HG02571 (cell line): ENCODE measurements around the gene PHF12.
"Not testable (repeated sequence)": the region's sequence is repeated elsewhere in the genome, so short reads cannot be mapped to it uniquely, and the experiment has no call there.

Source experiments
- ATAC-seq: cut with Tn5 transposase; IDR thresholded peaks from one replicate; pipeline ENCODE4 v1.9.1; 2021; ENCODE audit warnings: mild to moderate bottlenecking, moderate library complexity; ENCODE audit not compliant: unreplicated experiment

The PHF12 gene

DNA sequence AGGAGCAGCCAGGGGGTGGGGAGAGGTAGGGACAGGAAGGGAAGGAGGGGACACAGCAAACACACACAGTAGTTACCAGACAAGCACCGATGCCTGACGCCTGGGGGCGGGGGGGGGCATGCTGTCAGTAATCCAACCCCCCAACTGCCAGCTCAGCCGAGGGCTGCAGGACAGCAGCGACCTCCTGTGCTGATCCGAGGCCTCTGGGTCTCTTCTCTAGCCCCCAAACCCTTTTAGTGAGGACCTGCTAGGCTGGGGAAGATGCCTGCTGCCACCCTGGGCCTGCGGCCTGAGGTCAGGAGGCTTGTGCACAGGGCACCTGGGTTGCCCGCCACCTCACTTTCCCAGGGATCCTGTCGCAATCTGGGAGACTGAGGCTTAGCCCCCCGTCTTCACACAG lies 65.4 kb downstream of the PHF12 start:
- ATAC-seq: no peak

GRCh38 chr17:28885363-28885762 lies 66.0 kb downstream of the PHF12 start:
- no peak for ATAC-seq

GRCh38 chr17:28883967-28884702 lies 67.2 kb downstream of the PHF12 start:
- no peak for ATAC-seq

DNA sequence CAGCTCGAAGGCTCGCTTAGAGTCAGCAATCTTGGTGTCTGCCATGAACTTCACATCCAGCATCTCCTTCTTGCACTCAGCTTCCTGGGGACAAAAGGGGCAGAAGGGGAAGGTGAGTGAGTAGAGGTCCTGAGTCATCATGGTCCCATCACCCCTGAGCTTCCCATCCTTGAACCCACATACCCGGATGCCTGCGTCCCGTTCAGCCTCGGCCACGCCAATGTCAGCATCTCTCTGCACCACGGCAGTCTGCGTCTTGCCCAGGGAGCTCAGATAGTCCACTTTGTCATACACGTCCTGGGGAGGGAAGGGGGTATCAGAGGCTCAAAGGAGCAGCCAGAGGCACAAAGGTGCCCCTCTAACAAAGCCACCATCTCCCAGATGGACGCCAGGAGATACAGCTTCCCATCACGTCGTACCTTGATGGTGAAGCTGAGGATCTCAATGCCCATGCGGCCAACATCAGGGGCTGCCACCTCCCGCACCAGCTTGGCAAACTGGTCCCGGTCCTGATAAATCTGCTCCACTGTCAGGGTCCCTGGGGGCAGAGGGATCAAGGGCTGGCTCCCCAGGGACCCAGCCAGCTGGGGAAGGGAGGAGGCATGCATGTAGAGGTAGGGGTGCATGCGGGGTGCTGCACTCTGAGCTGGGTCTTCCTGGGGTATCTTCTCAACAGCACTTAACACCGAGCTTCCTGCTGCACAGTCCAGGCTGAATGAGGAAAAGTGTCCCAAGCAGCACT lies 69.0 kb downstream of the PHF12 start:
- ATAC-seq: no peak

DNA sequence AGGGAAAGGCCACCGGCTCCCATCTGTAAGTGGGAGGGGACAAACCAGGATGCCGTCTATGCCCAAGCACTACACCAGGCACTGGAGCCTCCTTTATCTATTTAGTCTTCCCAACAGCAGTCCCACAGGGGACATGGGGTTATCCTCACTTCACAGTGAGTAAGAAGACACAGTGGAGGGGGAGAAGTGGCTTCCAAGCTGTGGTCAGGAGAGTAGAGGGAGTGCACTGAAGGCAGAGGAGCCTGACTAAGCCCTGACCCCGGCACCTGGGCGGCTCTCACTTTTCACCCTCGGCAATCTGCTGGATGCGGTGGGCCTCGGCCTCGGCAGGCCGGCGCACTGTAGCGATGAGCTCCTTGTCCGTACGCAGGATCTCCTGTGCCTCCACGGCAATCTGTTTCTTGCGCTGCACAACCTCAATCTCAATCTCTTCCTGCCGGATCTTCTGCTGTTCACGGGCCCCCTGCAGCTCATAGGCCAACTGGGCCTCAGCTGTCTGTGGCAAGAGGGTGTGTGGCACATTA lies 69.7 kb downstream of the PHF12 start:
- ATAC-seq: no peak

- ATAC-seq: no peak
Observed at GRCh38 chr17:28880572-28880945, 70.8 kb downstream of the PHF12 start.

- no peak for ATAC-seq
Observed at GRCh38 chr17:28879886-28880571, 71.3 kb downstream of the PHF12 start.

DNA sequence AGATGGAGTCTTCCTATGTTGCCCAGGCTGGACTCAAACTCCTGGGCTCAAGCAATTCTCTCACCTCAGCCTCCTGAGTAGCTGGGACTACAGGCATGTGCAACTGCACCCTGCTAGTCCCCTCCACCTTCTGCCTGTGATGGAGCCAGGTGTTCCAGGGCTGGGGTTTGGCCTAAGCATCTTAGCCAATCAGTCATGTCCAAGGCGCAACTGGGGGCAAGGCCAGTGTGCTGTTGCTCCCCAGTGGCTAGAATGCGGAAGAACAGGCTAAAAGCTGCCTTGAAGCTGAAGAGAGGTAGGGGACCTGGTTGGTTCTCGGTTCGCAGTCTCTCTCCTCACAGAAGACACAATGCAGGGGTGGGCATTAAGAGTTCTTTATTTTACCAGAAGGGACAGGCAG lies 72.3 kb downstream of the PHF12 start:
- ATAC-seq: no peak

DNA sequence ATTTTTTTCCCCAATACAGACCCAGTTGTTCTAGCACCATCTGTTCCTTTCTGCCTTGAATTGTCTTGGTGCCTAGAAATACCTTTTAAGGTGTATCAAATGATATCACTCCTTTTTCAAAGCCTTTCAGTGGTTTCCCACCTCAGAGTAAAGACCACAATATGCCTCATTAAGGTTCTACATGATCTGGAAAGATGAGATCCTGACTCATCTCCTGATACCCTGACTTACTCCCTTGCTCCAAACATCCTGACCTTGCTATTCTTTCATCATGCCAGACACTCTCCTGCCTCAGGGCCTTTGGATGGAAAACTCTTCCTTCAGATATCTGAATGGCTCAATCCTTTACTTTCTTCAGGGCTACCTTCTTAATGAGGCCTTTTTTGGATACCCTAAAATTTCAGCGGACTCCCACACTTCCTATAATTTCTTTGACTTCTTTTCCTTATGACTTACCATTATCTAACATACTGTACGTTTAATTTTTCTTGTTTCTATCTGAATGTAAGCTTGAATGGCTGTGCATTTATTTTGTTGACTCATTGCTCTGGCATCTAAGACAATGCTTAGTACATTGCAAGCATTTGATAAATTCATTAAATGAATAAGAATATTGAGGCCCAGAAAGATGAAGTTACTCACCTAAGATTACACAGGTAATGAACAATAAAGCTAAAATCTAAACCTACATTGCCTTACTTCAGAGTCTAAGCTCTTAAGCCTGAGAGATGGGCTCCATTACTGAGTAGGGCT lies 73.0 kb downstream of the PHF12 start:
- no peak for ATAC-seq

DNA sequence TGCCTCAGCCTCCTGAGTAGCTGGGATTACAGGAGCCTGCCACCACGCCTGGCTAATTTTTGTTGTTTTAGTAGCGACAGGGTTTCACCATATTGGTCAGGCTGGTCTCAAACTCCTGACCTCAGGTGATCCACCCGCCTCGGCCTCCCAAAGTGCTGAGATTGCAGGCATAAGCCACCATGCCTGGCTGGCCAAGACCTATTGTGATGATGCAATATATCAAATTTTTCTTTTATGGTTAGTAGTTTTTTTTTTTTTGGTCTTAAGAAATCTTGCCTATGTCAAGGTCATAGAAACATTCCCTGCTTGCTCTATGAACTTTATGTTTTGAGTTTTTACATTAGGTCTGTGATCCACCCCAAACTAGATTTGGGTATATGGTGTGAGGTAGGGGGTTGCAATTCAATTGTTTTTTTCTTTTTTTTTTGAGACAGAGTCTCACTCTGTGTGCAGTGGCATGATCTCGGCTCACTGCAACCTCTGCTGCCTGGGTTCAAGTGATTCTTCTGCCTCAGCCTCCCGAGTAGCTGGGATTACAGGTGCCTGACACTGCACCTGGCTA lies 74.1 kb downstream of the PHF12 start:
- ATAC-seq: not testable (repeated sequence)

- no peak for ATAC-seq
Observed at GRCh38 chr17:28875848-28876550, 75.3 kb downstream of the PHF12 start.

GRCh38 chr17:28874750-28875149 lies 76.6 kb downstream of the PHF12 start:
- no peak for ATAC-seq

DNA sequence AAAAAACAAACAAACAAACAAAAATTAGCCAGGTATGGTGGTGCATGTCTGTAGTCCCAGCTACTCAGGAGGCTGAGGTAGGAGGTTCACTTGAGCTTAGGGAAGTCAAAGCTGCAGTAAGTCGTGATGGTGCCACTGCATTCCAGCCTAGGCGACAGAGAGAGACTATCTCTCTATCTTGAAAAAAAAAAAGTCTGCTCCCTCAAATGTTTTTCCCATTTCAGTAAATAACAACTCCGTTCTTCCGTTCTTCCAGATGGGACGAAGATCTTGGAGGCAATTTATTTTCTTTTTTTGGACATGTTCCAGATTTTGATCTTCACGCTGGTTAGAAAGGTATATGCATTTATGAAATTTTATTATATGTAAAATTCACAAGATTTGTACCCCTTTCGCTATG lies 77.5 kb downstream of the PHF12 start:
- ATAC-seq: no peak

DNA sequence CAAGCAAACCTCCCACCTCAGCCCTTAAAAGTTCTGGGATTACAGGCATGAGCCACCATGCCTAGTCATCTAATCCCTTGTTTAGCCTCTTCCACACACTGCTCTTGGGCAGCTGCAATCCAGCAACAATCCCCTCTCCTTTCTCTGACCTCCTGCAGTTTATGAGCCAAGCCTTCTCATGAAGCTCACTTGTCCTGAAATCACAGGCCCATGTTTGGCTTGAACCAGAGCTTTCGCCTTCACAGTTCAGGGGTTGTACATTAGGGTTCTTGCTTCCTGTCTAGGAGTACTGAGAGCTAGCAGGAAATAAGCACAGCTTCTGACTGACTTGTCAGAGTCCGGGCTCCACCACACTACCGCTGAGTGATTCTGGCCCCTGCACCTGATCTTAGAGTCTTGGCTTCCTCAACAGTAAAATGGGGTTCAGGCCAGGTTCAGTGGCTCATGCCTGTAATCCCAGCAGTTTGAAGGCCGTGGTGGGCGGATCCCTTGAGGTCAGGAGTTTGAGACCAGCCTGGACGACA lies 80.2 kb downstream of the PHF12 start:
- no peak for ATAC-seq

GRCh38 chr17:28867276-28867675 lies 84.0 kb downstream of the PHF12 start:
- no peak for ATAC-seq

DNA sequence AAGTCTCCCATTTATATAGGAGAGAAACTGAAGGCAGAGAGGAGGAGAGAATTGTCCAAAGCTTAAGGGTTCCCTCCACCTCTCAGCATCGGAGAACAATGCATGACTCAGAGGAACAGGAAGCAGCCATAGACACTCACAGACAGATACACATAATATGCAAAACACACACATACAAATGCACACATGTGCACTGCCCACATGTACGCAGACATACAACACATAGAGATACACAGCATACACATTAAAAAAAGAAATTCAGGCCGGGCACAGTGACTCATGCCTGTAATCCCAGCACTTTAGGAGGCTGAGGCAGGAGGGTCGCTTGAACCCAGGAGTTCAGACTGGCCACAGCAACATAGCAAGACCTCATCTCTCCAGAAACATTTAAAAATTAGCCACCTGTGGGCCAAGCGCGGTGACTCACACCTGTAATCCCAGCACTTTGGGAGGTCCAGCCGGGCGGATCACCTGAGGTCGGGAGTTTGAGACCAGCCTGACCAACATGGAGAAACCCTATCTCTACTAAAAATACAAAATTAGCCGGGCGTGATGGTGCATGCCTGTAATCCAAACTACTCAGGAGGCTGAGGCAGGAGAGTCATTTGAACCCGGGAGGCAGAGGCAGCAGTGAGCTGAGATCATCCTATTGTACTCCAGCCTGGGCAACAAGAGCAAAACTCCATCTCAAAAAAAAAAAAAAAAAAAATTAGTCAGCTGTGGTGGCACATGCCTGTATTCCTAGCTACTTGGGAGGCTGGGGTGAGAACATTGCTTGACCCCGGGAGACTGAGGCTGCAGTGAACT lies 85.2 kb downstream of the PHF12 start:
- ATAC-seq: no peak

DNA sequence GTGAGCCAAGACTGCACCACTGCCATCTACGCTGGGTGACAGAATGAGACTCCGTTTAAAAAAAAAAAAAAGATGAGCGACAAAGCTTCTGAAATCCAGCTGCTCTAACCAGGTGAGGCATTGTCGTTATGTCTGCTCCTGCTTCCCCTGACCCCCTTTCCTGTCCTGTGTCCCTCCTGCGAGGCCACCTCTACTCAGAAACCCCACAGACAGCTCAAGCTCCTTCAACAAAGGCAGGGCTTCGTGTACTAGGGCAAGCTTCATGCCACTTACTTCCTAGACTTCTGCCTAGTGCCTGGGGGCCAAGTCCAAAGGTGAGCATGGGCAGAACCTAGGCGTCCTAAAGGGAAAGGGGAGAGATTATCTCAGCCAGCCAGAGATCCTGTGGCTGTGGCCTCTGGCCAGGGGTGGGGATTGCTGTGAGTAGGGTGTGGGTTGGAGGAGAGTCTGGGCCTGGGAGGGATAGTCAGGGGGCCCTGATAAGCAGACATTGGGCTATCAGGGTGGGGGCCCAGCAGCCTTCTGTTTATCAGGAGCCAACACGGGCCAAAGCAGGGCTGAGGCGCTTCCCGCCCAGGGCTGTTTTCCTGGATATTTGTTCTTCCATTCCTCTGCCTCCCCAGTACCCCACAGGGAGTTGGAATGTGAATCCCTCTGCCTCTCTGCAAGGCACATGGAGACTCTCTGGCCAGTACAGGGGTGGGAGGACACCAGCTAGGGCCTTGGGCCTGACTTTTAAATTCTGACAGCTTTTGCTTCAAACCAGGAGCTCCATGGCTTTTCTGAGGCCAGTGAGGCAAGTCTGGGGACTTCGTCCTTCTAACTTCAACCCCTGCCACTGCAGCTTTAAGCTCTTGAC lies 86.1 kb downstream of the PHF12 start:
- no peak for ATAC-seq

DNA sequence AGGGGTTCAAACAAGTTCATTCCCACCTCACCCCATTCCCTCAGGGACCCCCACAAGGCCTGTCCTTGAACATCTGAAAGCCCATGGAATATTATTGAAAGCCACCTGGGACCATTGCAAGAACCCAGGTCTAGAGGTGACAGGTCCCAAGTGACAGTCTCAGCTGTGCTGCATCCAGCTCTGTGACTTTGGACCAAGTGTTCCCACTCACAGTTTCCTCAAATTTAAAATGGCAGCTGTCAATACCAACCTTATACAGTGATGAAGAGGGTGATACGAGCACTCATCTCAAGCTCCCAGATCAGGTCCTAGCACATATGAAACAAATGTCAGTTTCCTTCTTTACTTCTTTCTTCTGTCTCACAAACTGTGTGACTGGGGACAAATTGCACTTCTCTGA lies 87.4 kb downstream of the PHF12 start:
- ATAC-seq: no peak
